ENCODE results near the gene ANKRD40CL.

ANKRD40CL gene

DNA sequence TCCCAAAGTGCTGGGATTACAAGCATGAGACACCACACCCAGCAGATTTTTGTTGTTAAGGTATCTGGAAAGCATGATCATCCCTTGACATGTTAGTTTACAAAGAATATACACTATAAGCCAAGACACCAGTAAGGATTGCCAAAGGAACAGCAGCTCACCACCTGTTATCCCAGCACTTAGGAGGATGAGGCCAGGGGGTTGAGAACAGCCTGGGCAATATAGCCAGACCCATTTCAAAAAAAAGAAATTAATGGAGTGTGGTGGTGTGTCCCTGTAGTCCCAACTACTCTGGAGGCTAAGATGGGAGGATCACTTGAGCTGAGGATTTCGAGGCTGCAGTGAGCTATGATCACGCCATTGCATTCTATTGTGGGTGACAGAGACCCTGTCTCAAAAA is 5.1 kb downstream of the ANKRD40CL start:
- TF ChIP-seq, protein P1, sequence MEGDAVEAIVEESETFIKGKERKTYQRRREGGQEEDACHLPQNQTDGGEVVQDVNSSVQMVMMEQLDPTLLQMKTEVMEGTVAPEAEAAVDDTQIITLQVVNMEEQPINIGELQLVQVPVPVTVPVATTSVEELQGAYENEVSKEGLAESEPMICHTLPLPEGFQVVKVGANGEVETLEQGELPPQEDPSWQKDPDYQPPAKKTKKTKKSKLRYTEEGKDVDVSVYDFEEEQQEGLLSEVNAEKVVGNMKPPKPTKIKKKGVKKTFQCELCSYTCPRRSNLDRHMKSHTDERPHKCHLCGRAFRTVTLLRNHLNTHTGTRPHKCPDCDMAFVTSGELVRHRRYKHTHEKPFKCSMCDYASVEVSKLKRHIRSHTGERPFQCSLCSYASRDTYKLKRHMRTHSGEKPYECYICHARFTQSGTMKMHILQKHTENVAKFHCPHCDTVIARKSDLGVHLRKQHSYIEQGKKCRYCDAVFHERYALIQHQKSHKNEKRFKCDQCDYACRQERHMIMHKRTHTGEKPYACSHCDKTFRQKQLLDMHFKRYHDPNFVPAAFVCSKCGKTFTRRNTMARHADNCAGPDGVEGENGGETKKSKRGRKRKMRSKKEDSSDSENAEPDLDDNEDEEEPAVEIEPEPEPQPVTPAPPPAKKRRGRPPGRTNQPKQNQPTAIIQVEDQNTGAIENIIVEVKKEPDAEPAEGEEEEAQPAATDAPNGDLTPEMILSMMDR (IDR thresholded peaks at IDR 0.05): no peak
- TF ChIP-seq ZFX (IDR thresholded peaks at IDR 0.05; ENCODE audit: borderline replicate concordance): no peak
- peak overlapping the region; percentile 65 for H3K27ac ChIP-seq

GRCh38 chr17:50758989-50759544 is 8.3 kb downstream of the ANKRD40CL start:
- TF ChIP-seq, protein P1 (IDR thresholded peaks at IDR 0.05): no peak
- TF ChIP-seq ZFX (IDR thresholded peaks at IDR 0.05; ENCODE audit: borderline replicate concordance): no peak
- H3K27ac ChIP-seq: no peak overlapping the region

DNA sequence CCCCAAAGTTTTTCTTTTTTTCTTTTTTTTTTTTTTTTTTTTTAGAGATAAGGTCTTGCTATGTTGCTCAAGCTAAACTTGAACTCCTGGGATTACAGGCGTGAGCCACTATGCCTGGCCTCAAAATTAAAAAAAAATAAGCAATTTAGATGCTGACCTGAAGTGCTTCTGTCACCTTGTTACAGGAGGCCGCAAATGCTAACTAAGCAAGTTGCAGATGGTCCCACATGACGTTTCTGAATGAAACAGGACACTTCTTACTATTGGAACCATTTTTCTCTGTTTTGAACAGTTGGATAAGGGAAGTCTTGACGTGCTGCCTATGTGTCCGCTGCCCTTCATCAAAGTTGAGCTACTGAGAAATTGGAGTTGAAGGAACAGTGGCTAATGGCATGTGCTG is 8.8 kb downstream of the ANKRD40CL start:
- no peak for TF ChIP-seq ZFX (IDR thresholded peaks at IDR 0.05; ENCODE audit: borderline replicate concordance)
- TF ChIP-seq, protein P1 (IDR thresholded peaks at IDR 0.05): no peak
- H3K27ac ChIP-seq: no peak overlapping the region

- H3K27ac ChIP-seq: no peak overlapping the region
- TF ChIP-seq ZFX (IDR thresholded peaks at IDR 0.05; ENCODE audit: borderline replicate concordance): no peak
- TF ChIP-seq, protein P1 (IDR thresholded peaks at IDR 0.05): no peak
These were observed 12.8 kb downstream of the ANKRD40CL start for GRCh38 chr17:50754521-50754920.

- TF ChIP-seq ZFX (IDR thresholded peaks at IDR 0.05; ENCODE audit: borderline replicate concordance): no peak
- TF ChIP-seq, protein P1 (IDR thresholded peaks at IDR 0.05): no peak
- H3K27ac ChIP-seq: no peak overlapping the region
These were observed 18.1 kb downstream of the ANKRD40CL start for GRCh38 chr17:50749245-50749644.

- H3K27ac ChIP-seq: no peak overlapping the region
- TF ChIP-seq ZFX (IDR thresholded peaks at IDR 0.05; ENCODE audit: borderline replicate concordance): no peak
- TF ChIP-seq, protein P1 (IDR thresholded peaks at IDR 0.05): no peak
These were observed 21.7 kb downstream of the ANKRD40CL start for GRCh38 chr17:50745631-50746030.

- H3K27ac ChIP-seq: no peak overlapping the region
- no peak for TF ChIP-seq ZFX (IDR thresholded peaks at IDR 0.05; ENCODE audit: borderline replicate concordance)
- TF ChIP-seq, protein P1 (IDR thresholded peaks at IDR 0.05): no peak
These were observed 28.2 kb downstream of the ANKRD40CL start for GRCh38 chr17:50739098-50739497.
